HUDEP-2 (cell line): ENCODE results near the gene SEMA5A.
A peak's percentile ranks its signal among the peaks of the same experiment; 100 is the strongest.
"Not testable (repeated sequence)": the region's sequence is repeated elsewhere in the genome, so short reads cannot be mapped to it uniquely, and the experiment has no call there.

Experiments used
- DNase-seq, 76 experiments: peaks; one replicate each; lab custom pipeline; 2025; ENCODE audit not compliant: unreplicated experiment in 76 of 76; lab: John Stamatoyannopoulos, UW

SEMA5A gene

DNA sequence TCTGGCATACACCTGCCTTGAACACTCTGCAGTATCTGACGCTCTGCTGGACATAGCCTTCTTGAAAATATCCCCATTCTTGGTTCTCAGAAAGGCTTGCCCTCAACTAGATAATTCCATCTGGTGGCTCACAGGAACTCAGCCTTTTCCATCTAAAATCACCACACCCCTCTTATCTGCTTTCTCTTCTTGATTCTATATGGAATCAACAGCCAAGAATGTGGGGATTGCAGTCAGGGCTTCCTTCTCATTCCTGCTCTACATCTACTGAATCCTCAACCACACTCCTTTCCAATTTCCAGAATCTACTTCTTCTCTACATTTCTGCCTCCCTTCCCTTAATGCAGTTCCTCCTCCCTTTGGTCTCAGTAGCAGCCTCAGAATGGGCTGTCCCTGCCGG, 170.1 kb downstream of the SEMA5A start:
- no peak for DNase-seq

DNA sequence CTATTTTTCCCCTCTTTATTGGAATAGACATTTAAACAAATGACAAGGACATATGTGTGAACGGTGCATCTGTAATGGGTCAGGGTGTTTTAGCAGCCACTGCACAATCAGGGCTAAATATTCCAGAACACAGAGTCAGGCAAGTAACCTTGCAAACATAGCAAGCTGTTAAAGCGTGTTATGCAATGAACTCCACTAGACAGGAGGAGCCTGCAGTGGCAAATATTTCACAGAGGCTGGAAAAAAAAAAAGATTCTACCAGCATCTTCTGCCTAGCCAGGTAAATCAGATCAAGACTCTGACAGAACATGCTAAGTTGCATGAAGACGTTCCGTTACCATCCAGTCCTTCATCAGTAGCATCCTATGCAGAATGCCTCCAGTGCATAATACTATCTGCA, 171.8 kb downstream of the SEMA5A start:
- no peak for DNase-seq

DNA sequence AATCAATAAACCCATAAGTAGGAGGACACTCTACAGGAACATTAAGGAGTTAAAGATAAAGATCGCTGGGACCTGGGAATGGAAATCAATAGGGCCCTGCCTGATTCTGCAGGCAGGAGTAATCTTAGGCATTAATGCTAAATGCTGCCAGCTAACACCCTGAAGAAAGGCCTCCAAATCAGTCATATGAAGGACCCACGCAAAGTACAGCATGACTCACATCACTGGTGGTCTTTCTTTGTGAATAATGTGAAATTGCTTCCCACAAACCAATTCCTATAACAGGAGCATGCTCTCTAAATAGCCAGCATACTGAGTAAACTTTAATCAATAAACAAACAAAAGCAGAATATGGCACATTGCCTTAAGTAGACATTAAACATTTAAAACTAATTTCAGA, 172.3 kb downstream of the SEMA5A start:
- no peak for DNase-seq

DNA sequence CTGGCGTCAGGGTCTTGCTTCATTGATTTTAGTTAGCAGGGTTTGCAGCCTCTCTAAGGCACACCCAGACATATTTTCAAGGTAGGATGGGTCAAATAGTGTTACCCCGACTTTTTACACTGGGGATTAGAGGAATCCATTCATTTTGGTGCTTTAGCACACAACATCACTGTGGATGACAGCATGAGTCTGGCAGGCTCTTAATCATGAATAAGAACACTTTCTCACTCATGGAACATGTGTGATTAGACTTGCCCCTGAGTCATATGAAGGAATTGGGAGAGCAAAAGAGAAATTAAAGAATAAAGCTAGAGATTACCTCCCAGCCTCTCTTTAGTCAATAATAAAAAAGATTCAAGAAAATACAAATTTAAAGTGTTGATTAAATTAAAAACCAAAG, 175.6 kb downstream of the SEMA5A start:
- DNase-seq = no peak

DNA sequence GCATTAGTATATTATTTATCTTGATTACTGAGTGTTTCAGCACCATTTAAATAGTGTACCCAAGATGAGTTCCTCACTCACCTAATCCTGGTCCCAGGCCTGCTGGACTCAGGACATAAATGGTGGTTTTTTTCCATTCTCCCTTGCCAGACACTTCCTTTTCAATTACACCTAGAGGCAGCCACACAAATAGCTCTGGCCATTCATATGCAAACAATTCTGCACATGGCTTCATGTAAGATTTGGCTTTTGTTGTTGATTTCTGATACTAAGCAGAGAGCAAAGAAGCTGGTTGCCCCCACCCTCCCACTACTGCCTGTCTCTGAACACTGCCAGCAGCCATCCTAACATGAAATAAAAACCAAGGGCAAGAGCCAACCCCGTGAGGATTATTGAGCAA, 180.4 kb downstream of the SEMA5A start:
- DNase-seq = no peak

DNA sequence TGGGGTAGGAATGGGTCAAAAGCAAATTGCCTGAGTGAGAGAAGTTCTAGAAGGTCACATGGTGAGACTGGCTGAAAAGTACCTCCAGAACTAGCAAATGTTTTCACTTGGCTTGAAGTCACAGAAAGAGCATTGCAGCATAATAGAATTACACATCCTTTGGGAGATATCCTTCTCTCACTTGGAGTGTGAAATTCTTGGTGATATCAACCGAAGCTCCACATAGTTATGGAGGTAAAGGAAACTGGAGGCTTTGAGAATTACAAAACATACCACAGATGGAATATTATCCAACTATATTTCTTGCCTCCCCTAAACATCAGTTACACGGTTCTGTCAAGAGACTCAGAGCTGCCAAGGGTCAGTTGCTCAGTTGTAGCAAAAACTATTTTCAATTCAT, 182.4 kb downstream of the SEMA5A start:
- DNase-seq = no peak

DNA sequence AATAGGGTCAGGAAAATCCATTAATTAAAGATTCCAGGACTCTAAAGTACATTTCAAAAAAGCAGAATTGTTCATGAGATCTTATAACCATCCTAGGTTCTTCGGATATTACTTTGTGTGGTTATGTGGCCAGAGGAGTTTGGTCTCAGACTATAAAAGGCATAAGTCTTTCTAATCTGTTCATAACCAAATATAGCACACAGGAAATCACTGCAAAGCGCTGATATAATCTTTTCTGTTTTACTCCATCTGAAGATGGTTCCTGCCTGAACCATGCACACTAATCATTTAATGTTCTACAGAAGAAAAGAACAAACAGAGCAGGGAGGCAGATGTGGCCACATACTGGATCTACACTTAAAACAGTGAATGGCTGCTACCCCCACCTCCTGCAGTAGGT, 182.8 kb downstream of the SEMA5A start:
- no peak for DNase-seq

DNA sequence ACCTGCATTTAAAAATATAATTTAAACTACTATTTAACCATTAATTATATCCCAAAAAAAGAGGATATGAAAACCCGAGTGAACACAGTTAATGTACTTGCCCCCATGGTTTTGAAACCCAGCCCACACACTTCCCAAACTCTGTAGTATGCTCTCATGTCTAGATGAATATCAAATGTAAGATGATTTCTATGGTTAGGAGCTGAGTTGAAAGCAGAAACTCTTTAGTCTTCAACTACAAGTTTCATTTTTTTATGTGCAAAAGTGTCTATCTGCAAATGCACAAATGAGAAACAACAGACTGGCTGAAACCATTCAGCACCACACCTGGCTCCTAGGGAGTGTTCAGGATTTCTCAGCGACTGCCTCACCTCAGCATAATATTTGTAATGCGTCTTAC, 183.3 kb downstream of the SEMA5A start:
- DNase-seq = no peak

DNA sequence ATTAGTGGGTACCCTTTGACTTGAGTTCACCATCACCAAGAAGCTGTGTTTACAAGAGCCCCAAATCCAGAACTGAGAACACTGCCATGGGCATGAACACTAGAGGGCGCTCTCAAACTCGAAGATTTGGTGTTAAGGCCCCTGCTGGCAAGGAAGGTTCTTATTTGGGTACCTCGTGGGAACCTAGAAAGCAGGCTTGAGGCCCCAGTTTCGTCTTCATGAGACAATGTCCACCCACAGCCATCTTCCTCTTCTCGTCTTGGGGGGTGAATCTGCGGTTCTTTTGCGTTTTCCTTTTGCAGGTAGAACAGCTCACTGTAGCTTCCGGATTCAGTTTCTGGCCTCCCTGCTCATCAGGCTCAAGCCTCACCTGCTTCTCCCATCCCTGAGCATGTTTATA, 184.0 kb downstream of the SEMA5A start:
- peak in 57 of 76 experiments; percentile 1 to 69 (median 25) for DNase-seq

DNA sequence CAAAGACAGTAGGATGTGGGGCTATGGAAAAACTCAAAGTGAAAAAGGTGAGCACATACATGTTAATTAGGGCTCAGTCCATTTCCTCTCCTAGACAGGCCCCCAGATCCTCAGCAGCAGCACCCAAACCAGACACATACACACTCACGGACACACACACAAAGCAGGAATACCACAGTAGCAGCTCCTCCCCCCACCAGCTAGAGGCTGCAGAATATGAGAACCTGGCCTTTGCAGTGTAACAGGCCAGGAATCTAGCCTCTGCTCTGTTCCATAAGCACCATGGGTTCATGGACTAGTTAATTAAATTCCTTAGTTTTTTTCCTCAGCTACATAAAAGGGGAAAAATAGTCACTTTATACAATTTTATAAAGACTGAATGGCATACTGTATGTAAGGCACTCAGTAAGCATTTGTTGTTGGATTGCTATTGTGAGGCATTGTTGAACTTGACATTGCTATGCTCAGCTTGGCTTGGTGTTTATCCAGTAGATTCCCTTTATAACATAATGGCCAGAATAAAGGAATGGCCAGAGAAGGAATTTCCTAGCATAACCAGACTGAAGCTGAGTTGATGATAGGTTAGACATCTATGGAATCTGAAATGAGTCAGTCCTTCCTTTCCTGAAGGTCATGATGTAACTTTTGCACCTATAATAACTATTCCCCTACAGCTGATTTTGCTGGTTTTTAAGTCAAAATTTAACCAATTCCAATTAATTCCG, 186.8 kb downstream of the SEMA5A start:
- DNase-seq = no peak

DNA sequence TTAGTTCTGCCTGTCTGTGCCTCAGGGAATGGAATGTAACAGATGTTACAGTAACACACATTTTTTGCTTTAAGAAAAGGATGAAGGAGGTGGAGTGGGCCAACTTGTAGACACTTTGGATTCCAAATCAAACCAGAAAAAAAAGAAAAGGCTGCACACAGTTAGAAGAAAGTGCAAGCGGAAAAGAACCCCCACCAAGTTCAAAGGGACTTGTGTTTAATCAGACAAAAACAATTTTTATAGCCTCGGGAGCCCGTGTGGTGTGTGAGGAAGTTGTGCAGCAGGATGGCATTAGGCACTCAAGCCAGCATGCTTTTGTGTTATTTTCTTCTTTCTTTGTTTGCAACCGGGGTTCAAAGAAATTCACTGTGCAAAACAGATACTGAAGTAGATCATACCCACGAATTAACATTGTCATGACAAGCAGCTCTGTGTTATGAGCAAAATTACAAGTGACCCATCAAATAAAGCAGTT, 189.5 kb downstream of the SEMA5A start:
- DNase-seq = no peak

DNA sequence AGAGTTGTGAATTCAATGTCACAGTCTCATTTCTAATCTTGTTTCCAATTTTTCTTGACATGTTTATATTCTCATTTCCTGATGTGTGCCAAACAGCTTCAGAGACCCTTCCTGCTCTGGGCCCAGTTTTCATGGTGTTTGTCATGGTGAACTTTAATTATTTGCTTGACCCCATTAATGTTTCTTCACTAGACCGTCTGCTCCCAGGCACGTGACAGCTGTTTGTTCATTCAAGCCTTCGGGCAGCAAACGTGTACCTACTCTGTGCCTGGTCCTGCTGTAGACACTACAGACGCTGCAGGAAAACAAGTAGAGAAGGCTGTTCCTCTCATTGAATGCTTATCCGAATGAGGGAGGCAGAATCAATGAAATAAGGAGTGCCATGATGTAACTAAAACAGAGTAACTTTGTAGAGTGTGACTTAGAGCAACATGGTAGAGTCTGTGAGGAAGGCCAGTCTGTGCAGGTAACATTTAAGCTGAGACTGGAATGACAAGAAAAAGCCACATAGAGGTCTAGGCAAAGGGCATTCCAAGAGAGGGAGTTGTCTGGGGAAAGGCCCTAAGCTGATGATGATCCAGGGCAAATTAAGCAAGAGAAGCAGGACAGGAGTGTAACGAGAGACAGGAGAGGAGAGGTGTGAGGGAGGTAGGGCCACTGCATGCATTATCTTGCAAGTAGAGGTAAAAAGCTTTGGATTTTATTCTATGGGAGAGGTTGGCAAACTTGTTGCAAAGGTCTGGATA, 191.4 kb downstream of the SEMA5A start:
- no peak for DNase-seq

DNA sequence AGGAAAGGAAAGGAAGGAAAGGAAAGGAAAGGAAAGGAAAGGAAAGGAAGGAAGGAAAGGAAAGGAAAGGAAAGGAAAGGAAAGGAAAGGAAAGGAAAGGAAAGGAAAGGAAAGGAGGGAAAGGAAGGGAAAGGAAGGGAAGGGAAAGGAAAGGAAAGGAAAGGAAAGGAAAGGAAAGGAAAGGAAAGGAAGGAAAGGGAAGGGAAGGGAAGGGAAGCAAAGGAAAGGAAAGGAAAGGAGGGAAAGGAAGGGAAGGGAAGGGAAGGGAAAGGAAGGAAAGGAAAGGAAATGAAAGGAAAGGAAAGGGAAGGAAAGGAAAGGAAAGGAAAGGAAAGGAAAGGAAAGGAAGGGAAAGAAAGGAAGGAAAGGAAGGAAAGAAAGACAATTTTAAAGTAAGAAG, 192.8 kb downstream of the SEMA5A start:
- not testable (repeated sequence) for DNase-seq

DNA sequence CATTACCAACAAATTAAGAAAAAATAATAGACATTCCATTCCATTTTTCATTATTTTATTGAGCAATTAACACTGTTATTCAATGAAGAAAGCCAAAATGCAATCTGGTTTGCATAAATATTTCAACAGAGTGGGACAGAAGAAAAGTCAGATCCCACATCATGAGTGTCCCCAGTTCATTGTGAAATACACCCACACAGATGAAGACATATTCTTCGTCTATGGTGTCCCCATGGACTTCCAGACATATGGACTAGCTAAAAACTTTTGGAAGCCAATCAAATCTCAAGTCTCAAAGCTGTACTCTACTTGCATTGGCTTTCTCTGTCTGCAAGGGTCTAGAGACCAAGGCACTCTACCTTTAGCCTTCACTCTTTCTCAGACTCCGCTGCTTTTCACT, 194.3 kb downstream of the SEMA5A start:
- no peak for DNase-seq

DNA sequence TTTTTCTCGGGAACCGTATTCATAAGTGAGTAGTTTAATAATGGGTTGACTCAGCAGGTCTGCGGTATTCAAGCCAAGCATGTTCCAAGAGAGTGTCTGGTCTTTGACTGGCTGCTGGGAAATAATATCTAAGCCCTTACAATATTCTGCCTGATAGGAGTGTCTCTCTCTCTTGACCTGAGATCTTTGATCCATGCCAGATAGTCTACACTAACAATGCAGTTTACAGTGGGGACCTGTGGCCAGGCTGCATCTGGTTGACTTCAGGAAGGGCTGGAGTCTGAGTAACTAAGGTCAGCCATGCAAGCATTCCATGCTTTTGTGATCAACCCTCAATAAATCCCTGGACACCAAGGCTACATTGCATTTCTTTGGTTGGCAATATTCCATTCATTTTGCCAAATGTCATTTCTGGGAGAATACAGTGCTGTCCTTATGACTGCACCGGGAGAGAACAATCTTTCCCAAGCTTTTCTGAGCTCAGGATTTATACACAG, 195.5 kb downstream of the SEMA5A start:
- no peak for DNase-seq

DNA sequence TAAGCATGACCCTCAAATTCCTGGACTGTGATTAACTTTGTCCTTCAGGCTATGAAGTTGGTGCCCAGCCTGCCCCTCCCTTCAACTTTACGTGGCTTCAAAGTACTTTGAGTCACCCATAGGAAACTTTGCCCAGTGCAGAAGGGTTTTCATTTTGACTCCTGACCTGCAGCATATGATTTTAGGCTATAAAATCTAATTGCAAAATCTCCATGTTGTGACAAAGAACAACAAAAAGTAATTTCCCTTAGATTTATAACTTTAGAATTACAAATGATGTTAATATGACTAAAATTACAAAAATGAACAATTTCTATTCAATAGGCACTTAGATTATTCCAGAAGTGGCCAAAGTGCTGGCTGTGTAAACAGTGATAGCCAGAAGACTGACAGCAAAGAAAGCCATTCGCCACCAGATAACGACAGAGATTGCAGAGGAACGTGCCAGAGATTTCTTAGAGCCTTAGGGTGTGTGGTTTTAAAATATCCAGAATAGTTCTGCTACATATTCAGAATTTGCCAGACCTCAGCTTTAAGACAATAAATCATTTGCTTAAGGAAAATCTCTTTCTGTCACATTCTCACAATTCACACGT, 197.4 kb downstream of the SEMA5A start:
- DNase-seq = no peak

DNA sequence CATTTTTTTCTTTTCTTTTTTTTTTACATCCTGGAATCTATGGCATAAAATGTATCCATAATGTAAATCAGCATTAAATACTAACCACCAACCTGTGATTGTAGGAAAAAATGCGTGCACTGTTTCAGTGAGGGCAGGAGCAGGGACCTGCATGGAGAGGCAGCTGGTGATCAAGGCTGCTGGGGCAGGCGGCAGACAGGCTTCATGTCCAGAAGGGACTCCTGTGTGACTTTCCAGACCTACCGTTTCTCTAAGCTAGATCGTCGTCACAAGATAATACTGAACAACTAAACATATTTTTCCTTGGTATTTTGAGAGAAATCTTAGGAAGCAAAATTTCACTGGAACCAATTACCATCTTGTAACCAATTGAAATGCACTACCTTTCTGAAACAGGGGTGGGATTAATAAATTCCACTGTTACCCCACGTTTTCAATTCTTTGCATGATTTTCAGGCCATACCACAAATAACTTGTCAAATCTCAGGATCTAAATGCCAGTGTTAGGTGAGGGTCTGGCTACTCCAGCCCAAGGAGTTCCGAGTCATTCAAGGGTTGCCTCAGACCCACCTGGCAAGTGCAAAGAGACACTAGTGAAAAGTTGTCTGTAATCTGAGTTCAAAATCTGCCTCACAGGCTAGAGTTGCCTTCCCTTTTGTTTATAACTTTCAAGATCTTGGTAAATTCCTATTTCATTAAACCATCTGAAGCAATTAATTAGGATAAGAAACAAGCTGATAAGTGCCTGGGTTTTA, 198.2 kb downstream of the SEMA5A start:
- no peak for DNase-seq

DNA sequence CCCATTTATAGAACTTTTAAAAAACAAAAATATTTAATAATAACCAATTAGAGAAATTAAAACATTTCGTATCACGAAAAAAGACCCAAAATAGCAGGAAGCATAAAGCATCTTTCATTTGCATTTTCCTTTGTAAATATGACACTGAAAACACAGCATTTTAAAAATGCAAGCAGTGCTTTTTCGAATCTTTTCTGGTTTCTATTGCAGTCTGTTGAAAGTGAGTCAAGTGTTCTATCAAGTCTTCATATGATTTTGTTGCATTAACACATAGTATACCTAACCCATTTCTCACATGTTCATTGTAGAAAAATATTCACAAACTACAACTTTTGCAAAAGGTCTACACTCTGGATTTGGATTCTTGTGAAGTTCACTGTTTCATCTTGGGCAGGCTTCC, 198.8 kb downstream of the SEMA5A start:
- DNase-seq = no peak

DNA sequence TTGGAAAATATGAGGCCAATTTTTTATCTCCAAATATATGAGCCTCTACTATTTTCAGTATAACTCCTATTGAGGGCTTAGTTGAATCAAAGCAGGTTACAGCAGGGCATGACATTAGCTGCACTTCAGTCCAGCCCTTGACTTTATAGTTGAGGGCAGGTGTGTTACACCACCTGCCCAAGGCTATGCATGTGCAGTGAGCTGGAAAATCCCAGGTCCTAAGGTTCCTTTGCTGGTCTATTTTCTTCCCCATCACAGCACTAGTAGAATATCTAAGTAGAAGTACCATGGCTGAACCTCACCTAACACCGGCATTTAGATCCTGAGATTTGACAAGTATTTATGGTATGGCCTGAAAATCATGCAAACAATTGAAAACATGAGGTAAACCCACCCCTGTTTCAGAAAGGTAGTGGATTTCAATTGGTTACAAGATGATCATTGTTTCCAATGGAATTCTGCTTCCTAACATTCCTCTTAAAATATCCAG, 201.1 kb downstream of the SEMA5A start:
- DNase-seq = no peak

DNA sequence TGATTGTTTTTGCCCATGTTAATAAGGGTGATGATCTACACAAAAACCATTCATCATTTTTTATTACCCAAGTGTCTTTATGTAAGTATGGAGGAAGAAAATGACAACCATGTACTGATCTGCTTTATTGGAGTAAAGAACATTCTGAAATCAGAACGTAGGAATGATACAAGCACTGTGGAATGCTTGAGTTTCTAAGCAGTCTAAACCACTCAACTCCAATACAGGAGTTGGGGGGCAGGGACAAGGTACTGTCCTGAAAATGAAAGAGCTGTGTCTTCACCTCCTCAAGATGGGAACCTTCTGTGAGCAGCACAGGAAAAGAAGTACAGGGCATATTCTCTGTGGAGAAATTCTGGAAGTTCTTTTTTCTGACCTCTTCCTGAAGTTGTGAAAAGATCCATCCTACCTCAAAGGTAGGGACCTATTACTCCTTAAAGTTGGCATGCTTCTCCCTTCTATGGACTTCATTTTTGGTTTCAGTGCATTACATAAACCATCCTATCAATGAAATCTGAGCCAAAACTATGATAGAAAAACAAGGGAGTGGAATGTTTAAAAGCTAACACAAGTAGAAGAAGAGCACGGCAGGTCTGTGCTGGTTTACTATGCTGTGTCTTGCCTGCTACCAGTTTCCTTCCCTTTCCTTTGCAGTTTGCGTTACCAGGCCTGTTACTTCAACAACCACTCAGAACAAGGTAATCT, 202.6 kb downstream of the SEMA5A start:
- no peak for DNase-seq
